Naive thymus-derived CD4-positive, alpha-beta T cell (primary cell): ENCODE measurements around the gene CSRP1. TPM values are rescaled to one million over a fixed set of nuclear protein-coding genes. Genes with fewer than 3 reads are reported as not detected.

ENCODE experiments used
- ATAC-seq: fragments of 150-1000 bp; cut with Tn5 transposase; 2 replicates; pipeline ENCODE4 v1.10.0; 2021; ENCODE audit warnings: mild to moderate bottlenecking, moderate library complexity
- CTCF ChIA-PET: fragments of 350-600 bp; sonication (Branson Sonifier 250); formaldehyde crosslinking; loops from one replicate; lab custom pipeline; 2021; ENCODE audit warnings: antibody characterized with exemption; lab: Charles Lee
- POLR2A ChIA-PET: fragments of 350-600 bp; sonication (Branson Sonifier 250); formaldehyde crosslinking; loops from one replicate; lab custom pipeline; 2021; ENCODE audit warnings: antibody characterized with exemption, inconsistent platforms; lab: Charles Lee
- DNase-seq, 9 donors: peaks; one replicate each; pipeline versions ENCODE4 v3.0.0 to v3.0.0-alpha.2; 2020 to 2022; ENCODE audit warnings: mixed read lengths in 1 of 9
- H3K27ac ChIP-seq: one replicate; pipeline ENCODE4 v1.7.0; 2013; ENCODE audit warnings: mild to moderate bottlenecking, low read depth, low read length, moderate library complexity
- H3K27me3 ChIP-seq, 2 donors: one replicate each; pipeline ENCODE4 v1.7.0; 2013; ENCODE audit warnings: low read length in 2 of 2, mild to moderate bottlenecking in 2 of 2, moderate library complexity in 2 of 2; ENCODE audit not compliant: control insufficient read depth in 2 of 2, insufficient read depth in 2 of 2
- H3K36me3 ChIP-seq, 3 experiments: 1 replicate in 2 of 3; 2 replicates in 1 of 3; pipeline ENCODE4 v1.7.0; 2013; ENCODE audit warnings: low read length in 3 of 3, mild to moderate bottlenecking in 3 of 3, moderate library complexity in 1 of 3; ENCODE audit not compliant: insufficient read depth in 3 of 3, control insufficient read depth in 2 of 3
- H3K4me1 ChIP-seq, 2 donors: one replicate each; pipeline ENCODE4 v1.7.0; 2013; ENCODE audit warnings: low read length in 2 of 2, mild to moderate bottlenecking in 2 of 2, moderate library complexity in 1 of 2; ENCODE audit not compliant: control insufficient read depth in 2 of 2, insufficient read depth in 2 of 2
- H3K4me3 ChIP-seq: 2 replicates; pipeline ENCODE4 v1.7.0; 2013; ENCODE audit warnings: mild to moderate bottlenecking, low read length
- H3K9me3 ChIP-seq, 3 experiments: 1 replicate in 2 of 3; 2 replicates in 1 of 3; pipeline ENCODE4 v1.7.0; 2013; ENCODE audit warnings: low read length in 3 of 3; ENCODE audit not compliant: control insufficient read depth in 2 of 3
- H3K27ac Mint-ChIP-seq, 9 donors: one replicate each; pipeline ENCODE4 v1.8.0; 2020 to 2022; ENCODE audit warnings: mixed read lengths in 9 of 9, mild to moderate bottlenecking in 8 of 9, moderate library complexity in 5 of 9, inconsistent platforms in 2 of 9
- H3K27me3 Mint-ChIP-seq, 5 donors: one replicate each; pipeline ENCODE4 v1.8.0; 2021 to 2022; ENCODE audit warnings: mixed read lengths in 5 of 5, mild to moderate bottlenecking in 1 of 5
- H3K36me3 Mint-ChIP-seq, 5 donors: one replicate each; pipeline ENCODE4 v1.8.0; 2020 to 2022; ENCODE audit warnings: mixed read lengths in 5 of 5, mild to moderate bottlenecking in 3 of 5, inconsistent platforms in 1 of 5
- H3K4me1 Mint-ChIP-seq, 7 donors: one replicate each; pipeline ENCODE4 v1.8.0; 2020 to 2022; ENCODE audit warnings: mixed read lengths in 7 of 7, mild to moderate bottlenecking in 3 of 7, inconsistent platforms in 1 of 7
- H3K4me3 Mint-ChIP-seq, 10 donors: one replicate each; pipeline ENCODE4 v1.8.0; 2020 to 2022; ENCODE audit warnings: mild to moderate bottlenecking in 10 of 10, mixed read lengths in 10 of 10, moderate library complexity in 6 of 10, inconsistent platforms in 2 of 10
- H3K9me3 Mint-ChIP-seq, 11 donors: one replicate each; pipeline ENCODE4 v1.8.0; 2020 to 2022; ENCODE audit warnings: mixed read lengths in 11 of 11, mild to moderate bottlenecking in 4 of 11, inconsistent platforms in 1 of 11, moderate library complexity in 1 of 11
- intact Hi-C, 2 donors: fragments of 100-400 bp; cut with micrococcal nuclease; formaldehyde crosslinking; loops; one replicate each; pipeline ENCODE4 v1.15.1; 2023
- polyA plus RNA-seq, 2 donors: library from polyadenylated mRNA; unstranded; fragments of 300-500 nt; fragmentation: Illumina TruSeq; gene quantifications; one replicate each; pipeline ENCODE4 v1.2.3, GENCODE V29; 2021
- total RNA-seq, 6 experiments: library from RNA in 5 of 6; stranded (reverse) in 5 of 6; gene quantifications; 1 replicate in 5 of 6; 2 replicates in 1 of 6; pipeline ENCODE4 v1.2.3 and lab custom pipeline; 2021 to 2026

Gene CSRP1
- total and polyA plus RNA-seq, 7 experiments from 2014 or later, result 24.2 to 83.1 (median 43.6) TPM

GRCh38 chr1:201508809-201509208 lies 1.9 kb upstream of the CSRP1 start:
- Mint-ChIP-seq H3K27me3 (no peaks in the 10 kb centered on the region), H3K9me3 (no peaks in the 10 kb centered on the region), H3K36me3 (peaks cover 0 to 5% (median 0%) of the 10 kb centered on the region in 5 donors), H3K4me3 (peak overlapping the region in 2 of 10 donors; percentile 8 to 34), H3K4me1 (peaks cover 16 to 51% (median 39%) of the 10 kb centered on the region in 7 donors), H3K27ac (peak overlapping the region in 4 of 9 donors; percentile 26 to 57 (median 42))
- no peak overlapping the region for H3K27ac ChIP-seq
- DNase-seq (no peak), ATAC-seq (no peak)
- CTCF ChIA-PET, result interaction anchor here (2.3 to 6.2 kb wide), 2 partner anchors 12 to 24 kb away, joined by 7 to 215 read pairs; no protein-coding TSS in a partner anchor
- H3K27me3 ChIP-seq, result no peaks in the 10 kb centered on the region
- POLR2A ChIA-PET, result no interaction called here
- intact Hi-C loops, result loop anchor here (5.0 to 10.0 kb wide), 4 partner anchors 42 to 494 kb away; partner anchors contain the start of genes KIF21B (in 1 of the 2), PHLDA3 (in 1 of the 2) and TIMM17A (in 1 of the 2)
- H3K4me1 ChIP-seq, result peaks cover 20 to 28% of the 10 kb centered on the region in 2 donors
- H3K9me3 ChIP-seq, result no peaks in the 10 kb centered on the region
- H3K36me3 ChIP-seq, result no peaks in the 10 kb centered on the region
- H3K4me3 ChIP-seq, result no peak overlapping the region

DNA sequence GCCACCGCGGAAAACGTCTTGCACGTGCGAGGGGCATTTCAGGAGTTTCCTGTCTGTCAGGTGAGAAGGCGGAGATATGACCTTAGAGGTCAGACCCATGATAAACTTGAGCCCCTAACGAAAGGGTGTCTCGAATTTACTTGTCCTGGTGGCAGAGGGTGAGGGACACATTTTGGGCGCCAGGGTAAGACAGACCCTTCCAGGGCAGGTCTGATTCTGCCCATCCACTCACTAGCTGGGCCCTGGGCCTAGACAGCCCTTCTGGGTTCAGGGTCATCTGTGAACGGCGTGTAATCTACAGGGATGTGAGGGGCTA lies 395 bp upstream of the CSRP1 start:
- intact Hi-C loops, result loop anchor here (1.0 to 10.0 kb wide), 7 partner anchors 25 to 493 kb away; partner anchors contain the start of genes IPO9 (in 1 of the 2), KIF21B (in 1 of the 2), PHLDA3 (in 1 of the 2) and TIMM17A (in 1 of the 2)
- H3K36me3 ChIP-seq, result no peaks in the 10 kb centered on the region
- H3K27me3 Mint-ChIP-seq, result no peaks in the 10 kb centered on the region
- H3K4me3 Mint-ChIP-seq, result peak overlapping the region; percentile 79 to 94 (median 89)
- no peaks in the 10 kb centered on the region for H3K27me3 ChIP-seq
- ATAC-seq (peak; percentile 1), DNase-seq (no peak)
- no peaks in the 10 kb centered on the region for H3K9me3 ChIP-seq
- no peaks in the 10 kb centered on the region for H3K9me3 Mint-ChIP-seq
- H3K27ac ChIP-seq, result peak overlapping the region; percentile 74
- H3K4me1 ChIP-seq, result peaks cover 20 to 28% of the 10 kb centered on the region in 2 donors
- H3K4me3 ChIP-seq, result peak overlapping the region; percentile 87
- H3K36me3 Mint-ChIP-seq, result peaks cover 0 to 7% (median 0%) of the 10 kb centered on the region in 5 donors
- ChIA-PET POLR2A (interaction anchor here (1.1 to 1.2 kb wide), 2 partner anchors 9 to 28 kb away, joined by 3 to 5 read pairs; no protein-coding TSS in a partner anchor), CTCF (interaction anchor here (0.6 to 3.7 kb wide), 2 partner anchors 26 to 72 kb away, joined by 5 to 25 read pairs; no protein-coding TSS in a partner anchor)
- H3K27ac Mint-ChIP-seq, result peak overlapping the region; percentile 83 to 94 (median 91)
- peaks cover 26 to 60% (median 53%) of the 10 kb centered on the region in 7 donors for H3K4me1 Mint-ChIP-seq

DNA sequence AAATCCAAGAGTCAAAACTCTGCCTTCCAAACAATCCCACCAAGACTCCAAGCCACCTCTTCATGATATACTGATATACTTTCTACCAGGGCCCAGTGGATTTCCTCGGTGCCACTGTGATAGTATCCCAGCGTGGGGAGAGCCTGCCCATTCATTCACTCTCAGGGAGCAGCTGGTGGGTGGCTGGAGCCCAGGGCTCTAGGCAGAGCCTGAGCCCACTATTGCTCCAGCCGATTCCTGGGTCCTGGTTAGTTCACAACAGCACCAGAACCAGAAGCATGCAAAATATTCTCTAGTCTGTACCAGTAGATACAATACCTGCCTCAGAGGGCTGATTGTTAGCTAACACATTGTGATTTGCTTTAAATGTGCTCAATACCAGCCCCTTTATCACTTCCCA lies 831 bp downstream of the CSRP1 start:
- no peak for DNase-seq
- intact Hi-C loops, result loop anchor here (2.0 to 10.0 kb wide), 6 partner anchors 39 to 491 kb away; partner anchors contain the start of genes IPO9 (in 1 of the 2), KIF21B (in 1 of the 2), PHLDA3 (in 1 of the 2) and TIMM17A (in 1 of the 2)
- ChIA-PET POLR2A (interaction anchor here (1.0 kb wide), 1 partner anchor 23 kb away, joined by 3 read pairs; no protein-coding TSS in a partner anchor), CTCF (interaction anchor here (3.7 kb wide), 1 partner anchor 24 kb away, joined by 25 read pairs; no protein-coding TSS in a partner anchor)
- Histone ChIP-seq H3K4me1 (peaks cover 20 to 28% of the 10 kb centered on the region in 2 donors), H3K36me3 (no peaks in the 10 kb centered on the region), H3K9me3 (no peaks in the 10 kb centered on the region), H3K4me3 (peak overlapping the region; percentile 87), H3K27ac (peak overlapping the region; percentile 74), H3K27me3 (no peaks in the 10 kb centered on the region)
- H3K27me3 Mint-ChIP-seq, result no peaks in the 10 kb centered on the region
- peak overlapping the region; percentile 83 to 97 (median 90) for H3K27ac Mint-ChIP-seq
- peaks cover 30 to 61% (median 57%) of the 10 kb centered on the region in 7 donors for H3K4me1 Mint-ChIP-seq
- H3K9me3 Mint-ChIP-seq, result no peaks in the 10 kb centered on the region
- peak overlapping the region; percentile 88 to 94 (median 91) for H3K4me3 Mint-ChIP-seq
- no peak for ATAC-seq
- H3K36me3 Mint-ChIP-seq, result peaks cover 0 to 7% (median 0%) of the 10 kb centered on the region in 5 donors

GRCh38 chr1:201505503-201505890 lies 1.4 kb downstream of the CSRP1 start:
- H3K9me3 Mint-ChIP-seq, result no peaks in the 10 kb centered on the region
- ATAC-seq, result no peak
- POLR2A ChIA-PET, result no interaction called here
- H3K36me3 Mint-ChIP-seq, result peaks cover 0 to 7% (median 0%) of the 10 kb centered on the region in 5 donors
- DNase-seq, result no peak
- H3K4me1 Mint-ChIP-seq, result peaks cover 30 to 61% (median 57%) of the 10 kb centered on the region in 7 donors
- Histone ChIP-seq H3K4me3 (no peak overlapping the region), H3K4me1 (peaks cover 20 to 28% of the 10 kb centered on the region in 2 donors), H3K9me3 (no peaks in the 10 kb centered on the region), H3K36me3 (no peaks in the 10 kb centered on the region), H3K27me3 (no peaks in the 10 kb centered on the region), H3K27ac (no peak overlapping the region)
- CTCF ChIA-PET, result interaction anchor here (3.7 kb wide), 1 partner anchor 24 kb away, joined by 25 read pairs; no protein-coding TSS in a partner anchor
- H3K27me3 Mint-ChIP-seq, result no peaks in the 10 kb centered on the region
- peak overlapping the region in 8 of 9 donors; percentile 42 to 91 (median 85) for H3K27ac Mint-ChIP-seq
- peak overlapping the region; percentile 88 to 94 (median 91) for H3K4me3 Mint-ChIP-seq
- intact Hi-C loops, result loop anchor here (5.0 to 10.0 kb wide), 4 partner anchors 38 to 491 kb away; partner anchors contain the start of genes KIF21B (in 1 of the 2), PHLDA3 (in 1 of the 2) and TIMM17A (in 1 of the 2)

GRCh38 chr1:201504799-201505502 lies 2.0 kb downstream of the CSRP1 start:
- Mint-ChIP-seq H3K27me3 (no peaks in the 10 kb centered on the region), H3K4me1 (peaks cover 30 to 60% (median 55%) of the 10 kb centered on the region in 7 donors), H3K36me3 (peaks cover 0 to 7% (median 0%) of the 10 kb centered on the region in 5 donors), H3K4me3 (peak overlapping the region; percentile 88 to 94 (median 91)), H3K9me3 (no peaks in the 10 kb centered on the region), H3K27ac (peak overlapping the region in 7 of 9 donors; percentile 42 to 91 (median 83))
- ATAC-seq (no peak), DNase-seq (no peak)
- ChIA-PET CTCF (interaction anchor here (0.8 to 4.3 kb wide), 3 partner anchors 7 to 78 kb away, joined by 5 to 29 read pairs (median 25); no protein-coding TSS in a partner anchor), POLR2A (no interaction called here)
- Histone ChIP-seq H3K9me3 (no peaks in the 10 kb centered on the region), H3K4me1 (peaks cover 20 to 28% of the 10 kb centered on the region in 2 donors), H3K27ac (no peak overlapping the region), H3K4me3 (no peak overlapping the region), H3K36me3 (no peaks in the 10 kb centered on the region), H3K27me3 (no peaks in the 10 kb centered on the region)
- intact Hi-C loops, result loop anchor here (5.0 to 10.0 kb wide), 4 partner anchors 38 to 490 kb away; partner anchors contain the start of genes KIF21B (in 1 of the 2), PHLDA3 (in 1 of the 2) and TIMM17A (in 1 of the 2)

DNA sequence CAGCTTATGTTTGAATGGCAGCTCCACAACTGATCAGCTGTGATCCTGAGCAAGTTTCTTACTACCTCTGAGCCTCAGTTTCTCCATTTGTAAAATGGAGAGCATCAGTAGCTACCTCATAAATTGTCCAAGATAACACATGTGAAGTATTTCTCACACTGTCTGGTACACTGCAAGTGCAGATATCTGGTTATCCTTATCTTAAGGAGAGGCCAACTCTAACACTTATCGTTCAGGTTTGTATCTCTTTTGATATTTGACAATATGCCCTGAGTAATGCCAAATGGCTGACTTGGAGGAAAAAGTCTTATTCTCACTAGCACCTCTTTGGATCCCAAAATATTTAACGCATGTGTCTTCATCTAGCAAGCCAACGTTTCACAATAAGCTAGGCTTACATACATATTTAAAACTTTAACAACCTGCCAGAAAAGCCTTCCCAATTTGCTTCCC lies 2.7 kb downstream of the CSRP1 start:
- POLR2A ChIA-PET, result no interaction called here
- peaks cover 20 to 28% of the 10 kb centered on the region in 2 donors for H3K4me1 ChIP-seq
- no peaks in the 10 kb centered on the region for H3K36me3 ChIP-seq
- ATAC-seq (no peak), DNase-seq (no peak)
- H3K9me3 Mint-ChIP-seq, result no peaks in the 10 kb centered on the region
- H3K4me3 Mint-ChIP-seq, result no peak overlapping the region
- intact Hi-C loops, result loop anchor here (10.0 kb wide), 2 partner anchors 479 to 489 kb away; partner anchors contain the start of gene KIF21B (in 1 of the 2)
- H3K27ac ChIP-seq, result no peak overlapping the region
- H3K27me3 ChIP-seq, result no peaks in the 10 kb centered on the region
- peaks cover 30 to 52% (median 51%) of the 10 kb centered on the region in 7 donors for H3K4me1 Mint-ChIP-seq
- CTCF ChIA-PET, result interaction anchor here (0.6 to 4.3 kb wide), 5 partner anchors 8 to 1216 kb away, joined by 3 to 29 read pairs (median 3); no protein-coding TSS in a partner anchor
- H3K9me3 ChIP-seq, result no peaks in the 10 kb centered on the region
- no peak overlapping the region for H3K4me3 ChIP-seq
- H3K27ac Mint-ChIP-seq, result no peak overlapping the region
- no peaks in the 10 kb centered on the region for H3K27me3 Mint-ChIP-seq
- peaks cover 0 to 7% (median 0%) of the 10 kb centered on the region in 5 donors for H3K36me3 Mint-ChIP-seq
